HG03064 (cell line): Measurements from ENCODE around the gene JAK1.

Source experiments
- ATAC-seq: cut with Tn5 transposase; IDR thresholded peaks from one replicate; pipeline ENCODE4 v1.9.1; 2021; ENCODE audit warnings: low read depth; ENCODE audit not compliant: unreplicated experiment

Gene JAK1

GRCh38 chr1:64980745-64981600 lies 14.6 kb upstream of the JAK1 start:
- no peak for ATAC-seq

DNA sequence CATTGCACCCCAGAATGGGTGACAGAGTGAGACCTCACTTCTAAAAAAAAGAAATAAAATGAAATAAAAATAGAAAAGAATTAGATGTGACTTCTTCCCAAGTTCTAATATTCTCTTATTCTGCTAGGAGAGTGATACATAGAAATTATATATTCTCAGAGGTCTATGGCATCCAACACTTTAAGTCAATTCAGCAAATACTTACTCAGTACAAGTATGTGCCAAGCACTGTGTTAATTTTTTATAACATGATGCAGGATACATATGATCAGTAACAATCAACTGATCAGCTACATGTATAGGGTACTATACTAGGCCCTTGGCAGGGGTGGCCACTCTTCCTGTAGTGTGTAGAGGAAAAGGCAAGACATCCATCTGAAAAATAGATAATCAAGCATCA lies 13.0 kb upstream of the JAK1 start:
- no peak for ATAC-seq

GRCh38 chr1:64976361-64976760 lies 10.0 kb upstream of the JAK1 start:
- no peak for ATAC-seq

DNA sequence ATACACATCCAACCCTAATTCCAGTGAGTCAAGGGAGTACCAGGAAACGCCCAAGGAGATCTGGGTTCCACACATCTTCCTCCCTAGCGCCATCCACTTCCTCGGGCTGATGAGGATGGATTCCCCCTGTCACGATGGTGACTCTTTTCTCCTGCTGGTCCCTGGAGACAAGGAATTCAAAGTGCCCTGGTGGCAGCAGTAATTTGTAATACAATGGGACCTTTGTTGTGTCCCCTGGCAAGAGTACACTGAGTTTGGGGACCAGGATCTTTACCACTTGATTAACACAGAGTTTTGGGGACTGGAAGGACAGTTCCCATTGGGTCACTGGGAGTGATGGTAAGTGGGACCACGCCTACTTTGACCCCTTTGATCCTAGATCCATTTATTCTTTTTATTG lies 9.4 kb upstream of the JAK1 start:
- ATAC-seq: no peak

DNA sequence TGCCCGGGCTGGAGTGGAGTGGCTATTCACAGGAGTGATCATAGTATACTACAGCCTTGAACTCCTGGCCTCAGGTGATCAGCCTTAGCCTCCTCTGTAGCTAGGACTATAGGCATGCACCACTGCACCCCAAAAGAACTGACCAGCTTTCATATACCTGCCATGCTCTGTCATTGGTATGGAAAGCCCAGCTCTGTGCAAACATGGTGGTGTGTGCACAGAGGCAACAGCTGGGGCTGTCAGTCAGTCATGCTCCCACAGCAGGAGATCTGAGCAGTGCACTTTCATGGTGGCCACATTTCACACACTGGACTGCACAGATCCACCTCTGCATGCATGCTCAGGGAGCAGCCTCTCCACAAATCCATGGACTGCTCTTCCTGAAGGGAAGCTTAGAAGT lies 8.8 kb upstream of the JAK1 start:
- no peak for ATAC-seq

DNA sequence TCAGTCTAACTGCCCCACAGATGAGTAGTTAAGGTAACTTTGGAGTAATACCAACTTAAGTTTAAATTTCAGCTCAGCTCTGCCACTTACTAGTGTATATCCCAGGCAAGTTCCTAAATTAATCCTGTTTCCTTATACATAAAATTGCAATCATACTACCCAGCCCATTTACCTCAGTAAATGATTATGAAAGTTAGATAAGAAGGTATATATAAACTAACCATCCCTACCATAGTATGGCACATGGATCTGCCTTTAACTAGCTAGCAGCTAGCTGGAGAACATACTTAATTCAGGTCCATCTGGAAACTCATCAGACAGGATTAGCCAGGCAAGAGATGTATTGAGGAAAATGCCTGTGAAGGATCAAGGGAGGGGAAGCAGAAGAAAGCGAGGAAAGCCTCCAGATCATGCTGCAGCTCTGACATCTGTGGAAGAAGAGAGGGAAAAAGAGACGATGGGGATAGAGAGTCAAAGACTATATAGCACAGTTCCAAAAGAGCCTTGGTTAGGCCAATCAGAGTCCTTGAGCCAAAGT lies 8.0 kb upstream of the JAK1 start:
- ATAC-seq: no peak

GRCh38 chr1:64973061-64973647 lies 6.8 kb upstream of the JAK1 start:
- ATAC-seq: no peak

DNA sequence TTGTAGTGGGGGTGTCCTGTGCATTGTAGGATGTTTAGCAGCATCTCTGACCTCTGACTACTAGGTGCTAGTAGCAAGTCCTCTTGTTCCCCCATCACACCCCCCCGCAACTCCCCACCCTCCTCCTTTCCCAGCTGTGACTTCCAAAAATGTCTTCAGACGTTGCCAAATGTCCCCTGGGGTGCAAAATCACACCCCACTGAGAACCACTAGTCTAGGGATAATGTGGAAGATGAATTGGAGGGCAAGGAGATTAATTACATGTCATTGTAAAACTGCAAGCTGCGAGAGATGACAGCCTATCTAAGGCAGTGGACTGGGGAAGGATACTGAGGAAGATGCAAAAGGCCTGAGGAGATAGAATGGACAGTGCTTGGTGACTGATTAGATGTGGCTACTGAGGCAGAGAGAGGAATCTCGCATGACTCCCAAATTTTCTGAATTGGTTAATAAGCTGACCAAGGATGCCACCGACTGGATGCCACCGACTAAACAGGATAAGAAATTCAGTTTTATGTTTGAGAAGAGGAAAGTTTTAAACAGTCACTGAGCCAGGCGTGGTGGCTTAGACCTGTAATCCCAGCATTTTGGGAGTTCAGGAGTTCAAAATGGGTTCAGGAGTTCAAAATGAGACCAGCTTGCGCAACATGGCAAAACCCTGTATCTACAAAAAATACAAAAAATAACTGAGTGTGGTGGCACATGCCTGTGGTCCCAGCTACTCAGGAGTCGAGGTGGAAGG lies 3.1 kb upstream of the JAK1 start:
- no peak for ATAC-seq

DNA sequence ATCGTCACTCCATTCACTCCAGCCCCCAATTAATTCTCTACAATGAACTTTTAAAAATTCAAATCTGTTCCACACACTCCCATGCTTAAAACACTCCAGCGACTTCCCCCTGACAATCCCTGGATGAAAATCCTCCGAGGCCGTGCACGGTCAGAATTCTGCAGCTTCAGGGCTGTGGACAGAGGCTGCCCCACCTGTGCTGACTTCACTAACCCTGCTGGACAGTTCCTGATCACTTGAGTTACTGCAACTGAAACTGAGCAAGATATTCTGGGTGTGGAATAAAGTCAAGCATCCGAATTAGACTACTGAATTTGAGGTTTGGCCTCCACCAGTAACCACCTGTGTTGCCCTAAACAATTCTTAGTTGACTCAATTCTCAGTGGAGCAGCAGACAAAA lies 1.0 kb upstream of the JAK1 start:
- no peak for ATAC-seq

DNA sequence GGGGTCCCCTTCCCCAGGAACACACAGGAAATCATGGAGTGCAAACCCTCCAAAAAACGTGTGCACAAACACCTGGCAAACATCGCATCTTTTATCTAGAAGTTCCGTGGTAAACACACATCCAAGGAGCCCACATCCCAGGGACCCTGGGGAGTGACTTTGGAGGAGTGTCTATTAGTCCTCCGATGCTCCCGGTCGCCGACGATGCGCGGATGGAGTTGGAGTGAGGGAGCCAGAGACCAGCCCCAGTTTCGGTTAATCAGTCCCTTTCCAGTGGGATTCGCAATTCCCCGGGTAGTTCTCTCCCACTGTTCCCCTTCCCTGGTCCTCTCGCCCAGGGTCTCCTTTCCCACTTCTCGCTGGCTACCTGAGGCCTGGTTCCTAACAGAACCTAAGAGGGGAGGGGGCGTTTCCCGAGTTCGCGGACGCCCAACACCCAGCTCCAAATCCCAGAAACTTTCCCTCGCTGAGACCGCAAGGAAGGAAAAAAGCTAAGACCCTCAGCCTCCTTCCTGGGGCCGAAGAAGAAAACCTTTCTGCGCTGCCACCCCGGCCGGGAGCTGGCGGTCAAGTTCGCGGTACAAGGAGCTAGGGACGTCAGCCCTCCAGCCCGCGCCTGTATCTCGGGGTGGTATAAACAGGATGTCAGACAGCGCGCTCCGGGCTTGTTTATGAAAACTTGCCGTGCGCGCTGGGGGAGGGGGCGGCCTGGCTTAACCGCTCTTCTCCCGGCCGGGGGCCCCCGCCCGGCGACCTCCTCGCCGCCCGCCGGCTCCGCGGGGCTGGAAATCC lies 787 bp downstream of the JAK1 start:
- peak; percentile 50 for ATAC-seq

DNA sequence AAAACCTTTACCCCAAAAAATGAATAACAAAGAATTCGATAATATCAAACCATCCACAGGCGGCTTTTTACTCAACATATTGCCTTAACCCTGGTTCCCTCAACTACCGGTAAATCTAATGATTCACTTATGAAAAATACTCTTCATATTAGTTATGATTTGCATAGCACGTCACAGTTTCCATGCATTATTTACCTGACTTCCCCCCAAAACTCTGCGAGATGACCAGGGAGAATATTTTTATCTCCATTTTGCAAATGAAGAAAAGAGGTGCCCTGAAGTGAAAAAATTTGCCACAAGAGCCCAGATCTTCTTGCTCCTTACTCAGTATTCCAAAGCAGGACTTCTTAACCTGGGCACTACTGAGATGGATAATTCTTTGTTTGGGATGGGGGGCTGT lies 2.9 kb downstream of the JAK1 start:
- ATAC-seq: no peak

DNA sequence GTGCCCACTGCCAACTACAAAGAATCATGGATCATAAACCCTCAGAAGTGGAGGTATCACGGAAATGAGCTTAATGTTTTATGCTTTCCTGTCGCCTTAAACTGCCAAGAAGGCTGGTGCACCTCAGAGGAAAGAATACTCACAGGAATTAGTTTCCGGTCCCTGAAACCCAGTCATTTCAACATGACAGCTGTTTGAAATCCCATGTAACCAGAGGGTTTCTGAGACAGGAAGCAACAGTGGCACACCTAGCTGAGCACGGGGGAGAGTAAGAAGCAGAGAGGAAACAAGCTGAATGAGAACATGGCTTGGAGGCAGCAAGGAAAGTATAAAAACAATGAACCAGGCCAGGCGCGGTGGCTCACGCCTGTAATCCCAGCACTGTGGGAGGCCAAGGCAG lies 3.9 kb downstream of the JAK1 start:
- ATAC-seq: no peak

GRCh38 chr1:64961923-64962322 lies 4.4 kb downstream of the JAK1 start:
- no peak for ATAC-seq

GRCh38 chr1:64960731-64961130 lies 5.6 kb downstream of the JAK1 start:
- peak; percentile 56 for ATAC-seq

- no peak for ATAC-seq
Observed at GRCh38 chr1:64959986-64960385, 6.4 kb downstream of the JAK1 start.

DNA sequence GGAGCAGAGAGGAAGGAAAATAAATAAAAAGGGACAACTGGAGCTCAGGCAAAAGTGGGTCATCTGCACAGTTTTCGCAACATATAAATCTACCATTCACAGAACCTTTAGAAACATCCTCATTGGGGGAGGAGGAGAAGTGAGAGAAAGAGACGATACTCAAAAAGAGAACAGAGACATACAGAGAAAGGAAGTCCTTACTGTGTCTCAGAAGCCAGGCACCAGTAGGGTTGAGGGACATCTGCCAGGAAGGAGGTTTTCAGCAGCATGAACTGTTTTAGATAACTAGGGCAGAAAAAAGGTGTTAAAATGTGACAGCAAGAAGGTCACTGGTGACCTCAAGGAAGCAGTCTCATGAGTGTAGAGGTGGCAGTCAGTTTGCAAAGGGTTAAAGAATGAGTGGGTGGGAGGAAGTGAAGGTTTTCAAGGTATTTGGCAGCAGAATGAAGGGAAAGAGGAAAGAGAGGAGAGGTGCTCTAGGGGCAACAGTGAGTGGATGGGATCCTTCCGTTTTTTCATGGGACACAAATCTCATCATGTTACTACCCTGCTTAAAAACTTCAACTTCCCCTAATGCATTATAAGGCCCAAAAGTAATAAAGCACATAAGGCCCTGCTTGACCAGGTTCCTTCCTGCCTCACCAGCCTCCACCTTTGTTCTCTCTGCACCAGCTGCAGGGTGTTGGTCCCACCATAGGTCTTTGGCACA lies 9.5 kb downstream of the JAK1 start:
- peak; percentile 90 for ATAC-seq

DNA sequence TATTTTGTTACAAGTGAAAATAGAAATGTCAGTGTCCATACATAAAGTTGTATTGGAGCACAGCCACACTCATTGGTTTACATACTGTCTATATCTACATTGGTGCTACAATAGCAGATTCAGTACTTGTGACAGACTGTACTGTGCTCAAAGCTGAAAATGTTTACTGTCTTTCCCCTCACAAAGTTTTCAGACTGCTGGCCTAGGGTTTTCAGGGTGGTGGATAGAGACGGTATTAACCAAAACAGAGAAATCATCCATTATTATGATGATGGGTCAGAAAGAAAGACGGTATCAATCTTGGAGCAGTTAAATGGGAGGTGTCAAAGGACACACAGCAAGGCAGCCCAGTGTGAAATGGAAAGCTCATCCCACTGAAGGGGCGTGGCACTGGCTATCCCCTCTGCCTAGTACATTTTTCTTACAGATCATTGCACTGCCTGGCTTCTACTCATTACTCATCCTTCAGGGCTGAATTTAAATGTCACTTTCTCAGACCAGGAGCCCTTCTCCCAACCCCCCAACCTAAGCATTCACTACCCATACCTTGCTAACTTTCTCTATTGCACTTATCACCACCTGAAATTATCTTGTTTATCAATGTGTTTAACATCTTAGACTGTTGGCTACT lies 10.2 kb downstream of the JAK1 start:
- ATAC-seq: no peak

DNA sequence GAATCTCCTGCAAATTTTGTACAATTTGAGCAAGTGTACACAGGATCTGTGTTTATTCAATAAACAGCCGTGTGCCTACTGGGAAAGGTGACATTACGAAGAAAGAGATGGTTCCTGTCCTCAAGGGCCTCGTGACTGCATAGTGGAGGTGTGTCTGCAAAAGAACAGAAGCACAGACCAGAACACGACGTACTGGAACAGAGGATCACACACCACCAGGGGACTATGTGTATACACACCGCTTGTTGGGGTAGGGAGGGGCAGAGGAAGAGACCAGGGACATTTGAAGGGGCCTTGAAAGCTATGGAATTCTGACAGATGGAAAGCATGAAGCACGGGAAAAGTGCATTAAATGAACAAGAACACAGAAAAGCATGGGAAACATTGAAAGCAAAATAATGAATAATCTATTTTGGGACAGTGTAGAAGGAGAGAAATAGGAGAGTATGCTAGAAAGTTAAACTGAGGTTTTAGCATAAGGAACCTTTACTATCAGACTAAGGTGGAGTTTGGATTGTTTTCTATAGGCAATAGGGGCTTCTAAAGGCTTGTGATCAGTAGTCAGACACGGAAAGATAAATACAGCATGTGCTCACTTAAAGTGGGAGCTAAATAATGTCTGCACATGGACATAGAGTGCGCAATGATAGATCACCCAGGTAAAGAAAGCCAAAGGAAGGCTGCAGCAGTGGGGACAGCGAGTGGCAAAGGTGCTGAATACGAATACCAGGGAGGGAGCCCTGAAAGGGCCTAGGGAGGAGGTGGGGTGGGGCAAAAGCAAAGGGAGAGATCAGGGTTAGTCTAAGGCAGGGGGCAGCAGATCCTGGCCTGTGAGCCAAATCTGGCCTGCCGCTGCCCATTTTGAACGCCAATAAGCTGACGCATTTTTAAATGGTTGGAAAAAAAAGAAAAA lies 11.0 kb downstream of the JAK1 start:
- no peak for ATAC-seq

- no peak for ATAC-seq
Observed at GRCh38 chr1:64953241-64953640, 13.1 kb downstream of the JAK1 start.
